Left cardiac atrium (tissue), 4 donors: ENCODE measurements around the gene PRSS38. TPM values are rescaled to one million over a fixed set of nuclear protein-coding genes. Genes with fewer than 3 reads are reported as not detected.

ENCODE experiments used
- ATAC-seq, 2 donors: fragments of 200-7000 bp; cut with Tn5 transposase; one replicate each; pipeline ENCODE4 v1.9.1; 2020; ENCODE audit warnings: mild to moderate bottlenecking in 2 of 2, moderate library complexity in 2 of 2
- DNase-seq: peaks from one replicate; pipeline ENCODE4 v3.0.0-alpha.2; 2020
- intact Hi-C, 2 donors: fragments of 100-400 bp; cut with DNase I; formaldehyde crosslinking; loops; one replicate each; pipeline versions ENCODE4 v1.14.1 to v1.15.1; 2022 to 2023
- total RNA-seq, 2 donors: library from RNA; stranded (reverse); fragmentation: NEBNext Ultra II Directional; extraction: Animal tissue kit (Norgen Biotek cat#: 25700); gene quantifications; one replicate each; pipeline ENCODE4 v1.2.1, GENCODE V29; 2021
- donor health status: DM: no; HTN: yes; CAD: no.
- donor health status: DM: no; HTN: yes; CAD: no; lungs with severe emphysema.
- donor health status: DM: yes; HTN: yes; CAD: no.
- donor health status: Dilated cardiomyopathy.

The PRSS38 gene
- total RNA-seq, 2 donors from 2014 or later = not detected

DNA sequence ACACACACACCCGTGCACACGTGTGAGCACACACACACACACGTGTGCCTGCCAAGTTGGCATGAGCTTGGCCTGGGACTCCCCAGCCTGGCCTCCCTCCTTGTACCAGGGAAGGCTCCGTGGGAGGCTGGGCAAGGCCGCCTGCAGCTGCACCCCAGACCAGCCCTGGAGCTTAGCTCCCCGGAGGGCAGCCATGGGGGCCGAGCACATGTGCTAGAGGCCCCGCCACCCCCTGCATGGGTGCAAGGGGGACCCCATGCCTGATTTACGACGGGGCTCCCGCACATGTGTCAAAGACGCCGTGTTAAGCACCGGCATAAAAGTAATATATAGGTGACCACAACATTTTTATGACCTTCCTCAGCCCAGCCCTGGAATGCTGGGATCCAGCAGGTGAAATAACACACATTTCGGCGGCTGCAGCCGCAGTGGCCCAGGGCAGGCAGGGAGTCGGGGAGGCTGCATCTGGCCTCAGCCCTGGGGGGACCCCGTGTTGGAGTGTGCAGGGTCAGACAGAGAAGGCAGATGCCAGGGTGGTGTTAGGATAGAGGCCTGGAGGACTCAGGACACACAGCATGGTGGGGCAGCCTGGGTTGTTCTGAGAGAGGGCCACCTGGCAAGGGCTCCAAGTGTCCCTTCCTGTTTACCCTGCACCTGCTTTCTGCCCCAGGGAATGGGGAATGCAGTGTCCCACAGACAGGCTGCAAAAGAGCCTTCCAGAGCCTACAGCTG, 75.9 kb downstream of the PRSS38 start:
- intact Hi-C loops = no loop called here
- DNase-seq = no peak
- ATAC-seq = no peak

DNA sequence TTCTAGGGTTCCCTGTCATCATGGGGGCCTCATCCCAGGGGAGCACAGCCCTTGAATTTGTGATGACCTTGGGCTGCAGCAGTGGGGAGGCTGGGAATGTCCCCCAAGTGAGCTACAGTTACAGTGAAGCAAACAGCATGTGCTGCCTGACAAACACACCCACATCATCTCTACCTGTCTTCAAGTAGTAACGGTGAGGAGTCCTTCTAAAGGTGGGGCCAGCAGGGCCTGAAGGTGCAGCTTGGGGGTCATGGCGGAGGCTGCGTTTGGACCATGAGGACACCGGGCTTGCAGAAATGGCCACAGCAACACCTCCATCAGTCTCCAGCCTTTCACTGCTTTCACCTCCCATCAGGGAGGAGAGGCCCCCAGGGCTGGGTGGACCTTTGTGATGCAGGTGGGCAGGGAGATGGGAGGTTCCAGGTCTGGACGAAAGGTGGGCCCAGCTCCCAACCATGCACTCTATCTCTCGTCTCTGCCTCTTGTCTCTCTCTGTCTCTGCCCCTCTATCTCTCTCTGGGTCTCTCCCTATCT, 76.5 kb downstream of the PRSS38 start:
- DNase-seq (no peak), ATAC-seq (no peak)
- intact Hi-C loops = no loop called here

DNA sequence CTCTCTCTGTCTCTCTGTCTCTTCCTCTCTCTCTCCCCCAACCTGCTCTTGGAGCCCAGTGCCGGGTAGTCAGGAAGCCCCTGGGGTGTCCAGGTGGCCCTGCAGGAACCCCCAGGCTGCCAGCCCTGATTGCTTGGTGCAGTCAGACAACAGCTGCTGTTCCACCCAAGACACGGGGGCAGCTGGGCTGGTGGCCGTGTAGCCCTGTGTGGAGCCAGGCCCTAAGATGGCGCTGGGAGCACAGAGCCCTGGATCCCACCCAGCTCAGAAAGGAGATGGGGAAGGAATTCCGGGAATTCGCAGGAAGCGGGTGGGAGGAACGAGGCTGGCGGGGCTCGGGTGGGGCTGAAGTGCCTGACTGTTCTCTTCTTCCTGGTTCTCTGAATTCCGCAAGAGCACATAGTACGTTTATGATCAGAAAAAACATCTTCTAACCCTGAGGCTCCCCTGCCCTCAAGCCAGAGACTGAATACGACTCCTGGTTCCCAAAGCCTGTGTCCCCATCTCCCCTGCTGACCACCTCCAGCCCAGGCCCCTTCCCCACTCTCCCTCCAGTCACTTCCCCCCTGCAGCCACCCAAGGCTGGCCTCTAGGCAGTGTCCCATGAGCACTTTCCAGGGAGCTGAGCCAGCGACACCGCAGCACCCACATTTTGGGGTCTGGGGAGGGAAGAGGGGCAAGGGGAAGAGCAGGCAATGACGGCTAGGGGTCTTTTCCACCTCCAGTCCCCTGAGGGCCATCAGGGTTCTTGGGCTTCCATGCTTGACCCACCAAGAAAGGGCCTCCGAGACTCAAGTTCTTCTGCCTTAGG, 77.2 kb downstream of the PRSS38 start:
- DNase-seq = no peak
- intact Hi-C loops = no loop called here
- no peak for ATAC-seq

DNA sequence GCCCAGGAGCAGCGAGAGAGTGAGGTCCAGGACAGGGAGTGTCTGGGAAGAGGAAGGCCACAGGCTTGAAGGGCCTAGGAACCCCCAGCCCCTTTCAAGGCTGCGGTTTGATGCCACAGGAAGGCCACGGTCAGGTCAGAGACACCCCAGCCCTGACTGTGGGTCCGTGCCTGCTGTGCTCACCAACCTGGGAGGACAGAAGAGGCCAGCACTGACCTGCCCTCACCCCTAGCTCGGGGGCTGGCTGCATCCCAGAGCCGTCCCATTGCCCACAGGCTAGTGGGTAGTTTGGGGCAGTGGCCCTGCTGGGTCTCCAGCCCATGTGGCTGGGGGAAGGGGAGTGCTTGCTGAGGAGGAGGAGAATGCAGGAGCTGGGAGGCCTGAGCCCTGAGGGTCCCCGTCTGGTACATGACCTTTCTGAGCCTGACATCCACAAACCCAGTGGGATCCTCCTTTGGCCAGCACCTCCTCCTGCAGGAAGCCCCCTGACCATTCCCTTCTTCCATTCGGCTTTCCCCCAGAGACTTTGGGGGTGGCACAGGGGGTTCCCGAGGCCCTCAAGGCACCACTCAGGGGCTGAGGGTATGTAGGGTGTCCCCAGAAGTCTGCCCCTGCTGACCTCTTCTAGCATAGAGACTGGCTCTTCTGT, 77.9 kb downstream of the PRSS38 start:
- no peak for ATAC-seq
- intact Hi-C loops = no loop called here
- no peak for DNase-seq

DNA sequence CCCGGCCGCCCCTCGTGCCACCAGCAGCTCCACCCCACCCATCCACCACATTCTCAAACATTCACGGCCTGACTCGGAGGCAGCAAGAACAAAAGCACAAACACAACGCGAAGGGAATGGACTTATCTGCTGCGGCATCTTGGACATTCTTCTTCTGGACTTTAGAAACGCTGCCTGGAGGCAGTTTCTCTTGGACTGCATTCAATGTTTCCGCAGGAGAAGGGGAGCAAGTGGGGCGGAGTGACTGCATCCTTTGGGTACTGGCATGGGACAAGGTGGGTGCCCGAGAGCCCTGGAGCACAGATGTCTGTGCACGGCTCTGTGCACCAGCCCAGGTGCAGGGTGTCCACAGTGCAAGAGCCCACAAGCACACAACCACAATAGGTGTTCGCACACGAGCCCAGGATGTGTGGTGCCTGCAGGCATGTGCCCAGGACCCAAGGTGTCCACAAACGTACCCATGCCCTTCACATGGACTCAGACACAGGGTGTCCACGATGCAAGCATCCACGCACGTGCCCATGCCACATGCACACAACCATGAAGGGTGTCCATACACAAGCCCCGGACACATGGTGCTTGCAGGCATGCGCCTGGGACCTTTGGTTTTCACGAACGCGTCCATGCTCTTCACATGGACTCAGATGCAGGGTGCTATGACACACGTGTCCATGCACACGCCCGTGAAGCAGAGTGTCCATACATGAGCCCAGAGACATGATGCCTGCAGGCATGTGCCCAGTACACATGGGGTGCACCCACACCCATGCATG, 78.7 kb downstream of the PRSS38 start:
- DNase-seq (no peak), ATAC-seq (no peak)
- intact Hi-C loops = no loop called here

DNA sequence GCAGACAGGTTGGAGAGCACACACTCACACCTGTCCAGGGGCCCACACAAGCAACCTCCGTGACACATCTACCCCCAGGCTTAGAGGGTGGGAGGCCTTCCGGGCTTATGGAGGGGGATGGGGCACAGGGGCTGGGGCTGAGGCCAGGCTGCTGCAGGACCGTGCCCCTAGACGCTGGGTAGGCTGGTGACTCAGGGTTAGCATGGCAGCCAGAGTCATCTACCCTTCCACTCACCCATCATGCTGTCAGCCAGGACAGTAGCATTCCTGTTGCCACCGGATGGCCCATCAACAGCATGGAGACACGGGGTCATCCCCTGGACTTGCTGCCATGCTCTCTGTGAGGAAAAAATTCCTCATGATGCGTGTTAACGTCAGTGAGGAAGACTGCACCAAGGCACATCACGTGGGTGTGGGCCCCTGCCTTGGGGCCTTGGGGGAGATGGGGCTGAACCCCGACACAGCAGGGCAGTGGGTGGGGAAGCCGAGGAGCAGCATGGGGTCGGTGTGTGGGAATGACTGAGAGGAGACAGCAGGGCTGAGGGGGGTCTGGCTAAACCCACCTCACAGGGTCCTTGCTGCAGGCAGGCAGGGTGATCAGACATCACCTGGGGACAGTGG, 79.5 kb downstream of the PRSS38 start:
- ATAC-seq (no peak), DNase-seq (no peak)
- intact Hi-C loops = no loop called here

Other genes starting within 250 kb of the PRSS38 start
- gene JMJD4, start 80.4 kb upstream of the PRSS38 start, total RNA-seq = 10 to 100 TPM in 1 of 2 donors, 1 to 10 TPM in 1; 9.7 to 14.1 TPM
- gene SNAP47, start 80.2 kb upstream of the PRSS38 start, total RNA-seq = 10 to 100 TPM; 37.9 to 38.5 TPM
- 1 to 10 TPM in 1 of 2 donors, under 1 TPM in 1; 0.80 to 1.1 TPM for gene WNT9A, start 132.3 kb downstream of the PRSS38 start, total RNA-seq
- gene WNT3A, start 191.3 kb downstream of the PRSS38 start, total RNA-seq = not detected